D721Med (cell line): Measurements from ENCODE around the gene CBL.
A peak's percentile ranks its signal among the peaks of the same experiment; 100 is the strongest.
"Not testable (repeated sequence)": the region's sequence is repeated elsewhere in the genome, so short reads cannot be mapped to it uniquely, and the experiment has no call there.

Experiments used
- DNase-seq: peaks from one replicate; pipeline ENCODE4 v3.0.0; 2011; ENCODE audit warnings: low spot score; ENCODE audit not compliant: insufficient read length
- FAIRE-seq: peaks from 2 replicates; lab custom pipeline; 2011; peaks lifted over from hg19 to GRCh38; lab: Jason Lieb, UNC
- TF ChIP-seq, protein P1 (sequence below): IDR thresholded peaks from 2 replicates; pipeline ENCODE4 v1.5.1; 2012; ENCODE audit warnings: mild to moderate bottlenecking, control low read depth; ENCODE audit not compliant: insufficient read depth; ENCODE audit errors: missing control alignments

Gene CBL

DNA sequence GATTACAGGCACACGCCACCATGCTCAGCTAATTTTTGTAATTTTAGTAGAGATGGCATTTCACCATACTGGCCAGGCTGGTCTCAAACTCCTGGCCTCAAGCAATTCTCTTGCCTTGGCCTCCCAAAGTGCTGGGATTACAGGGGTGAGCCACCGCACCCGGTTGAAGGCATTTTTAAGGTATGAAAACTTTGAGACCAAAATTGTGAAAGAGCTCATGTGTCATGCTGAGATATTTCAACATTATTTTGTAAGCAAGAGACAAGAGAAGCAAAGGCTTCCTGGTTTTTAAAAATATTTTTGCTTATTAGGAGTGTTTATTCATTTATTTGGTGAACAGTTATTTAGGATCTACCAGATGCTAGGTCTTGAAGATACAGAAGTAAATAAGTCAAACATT, 14.0 kb upstream of the CBL start:
- TF ChIP-seq, protein P1, sequence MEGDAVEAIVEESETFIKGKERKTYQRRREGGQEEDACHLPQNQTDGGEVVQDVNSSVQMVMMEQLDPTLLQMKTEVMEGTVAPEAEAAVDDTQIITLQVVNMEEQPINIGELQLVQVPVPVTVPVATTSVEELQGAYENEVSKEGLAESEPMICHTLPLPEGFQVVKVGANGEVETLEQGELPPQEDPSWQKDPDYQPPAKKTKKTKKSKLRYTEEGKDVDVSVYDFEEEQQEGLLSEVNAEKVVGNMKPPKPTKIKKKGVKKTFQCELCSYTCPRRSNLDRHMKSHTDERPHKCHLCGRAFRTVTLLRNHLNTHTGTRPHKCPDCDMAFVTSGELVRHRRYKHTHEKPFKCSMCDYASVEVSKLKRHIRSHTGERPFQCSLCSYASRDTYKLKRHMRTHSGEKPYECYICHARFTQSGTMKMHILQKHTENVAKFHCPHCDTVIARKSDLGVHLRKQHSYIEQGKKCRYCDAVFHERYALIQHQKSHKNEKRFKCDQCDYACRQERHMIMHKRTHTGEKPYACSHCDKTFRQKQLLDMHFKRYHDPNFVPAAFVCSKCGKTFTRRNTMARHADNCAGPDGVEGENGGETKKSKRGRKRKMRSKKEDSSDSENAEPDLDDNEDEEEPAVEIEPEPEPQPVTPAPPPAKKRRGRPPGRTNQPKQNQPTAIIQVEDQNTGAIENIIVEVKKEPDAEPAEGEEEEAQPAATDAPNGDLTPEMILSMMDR: no peak
- FAIRE-seq (no peak), DNase-seq (peak; percentile 9)

DNA sequence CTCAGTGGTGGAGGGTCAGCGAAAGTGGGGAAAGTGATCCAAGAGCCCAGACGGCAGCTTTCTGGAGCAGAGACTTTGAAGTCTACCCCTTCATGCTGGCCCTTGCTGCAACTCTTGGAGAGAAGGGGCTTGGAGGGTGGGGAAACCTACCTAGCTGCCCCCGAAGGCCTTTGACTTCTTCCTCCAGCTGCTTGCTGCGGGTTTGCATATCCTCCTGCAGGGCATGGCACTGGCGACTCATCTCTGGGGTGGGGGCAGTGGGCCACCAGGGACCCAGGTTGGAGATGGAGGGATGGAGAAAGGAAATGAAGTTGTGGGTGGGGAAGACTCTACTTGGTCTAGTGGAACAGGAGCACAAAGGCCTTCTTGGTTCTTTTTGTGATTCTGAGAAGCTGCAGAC, 13.1 kb upstream of the CBL start:
- FAIRE-seq: no peak
- TF ChIP-seq, protein P1: no peak
- peak; percentile 13 for DNase-seq

DNA sequence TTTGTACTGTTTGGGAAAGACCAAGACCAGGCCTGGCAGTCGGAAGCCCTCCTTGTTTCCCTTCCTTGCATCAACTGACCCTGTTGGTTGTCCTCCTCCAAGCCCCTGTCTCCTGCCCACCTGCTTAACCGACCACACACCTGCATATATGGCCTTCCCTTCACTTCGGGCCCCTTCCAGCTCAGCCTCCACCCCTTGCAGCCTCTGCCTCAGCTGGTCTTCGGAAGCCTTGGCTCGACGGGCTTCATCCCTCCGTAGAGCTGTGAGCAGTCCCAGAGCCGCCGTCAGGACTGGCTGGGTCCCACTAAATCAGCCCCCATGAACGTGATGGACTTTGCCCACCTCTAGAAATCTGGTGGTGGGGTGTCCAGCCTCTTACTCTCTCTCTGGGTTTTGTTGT, 12.5 kb upstream of the CBL start:
- no peak for FAIRE-seq
- TF ChIP-seq, protein P1: no peak
- DNase-seq: peak; percentile 12

DNA sequence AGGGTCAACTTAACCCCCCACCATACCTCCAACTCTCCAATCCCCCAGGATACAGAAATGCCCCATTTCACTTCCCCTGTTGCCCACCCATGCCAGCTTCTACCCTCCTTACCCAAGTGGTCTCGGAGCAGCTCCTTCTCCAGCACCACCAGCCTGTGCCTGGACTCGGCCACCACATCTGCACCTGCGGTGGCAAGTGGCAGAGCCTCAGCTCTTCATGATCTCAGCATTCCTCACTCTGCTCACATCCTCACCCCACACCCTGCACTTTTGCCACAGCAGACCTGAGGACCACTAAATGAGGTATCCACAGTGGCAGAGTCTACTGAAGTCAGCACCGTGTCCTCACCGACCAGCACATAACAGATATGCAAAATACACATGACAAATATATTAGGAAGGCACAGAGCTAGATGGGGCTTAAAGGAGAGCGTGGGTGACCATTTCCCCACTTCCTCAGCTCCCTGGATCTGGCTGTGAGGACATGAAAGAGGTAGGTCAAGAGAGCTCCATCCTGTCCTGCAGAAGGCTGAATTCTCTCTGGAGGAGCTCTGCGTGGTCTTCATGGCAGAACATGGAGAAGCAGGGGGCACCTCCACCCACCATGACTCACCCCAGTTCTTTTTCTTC, 11.2 kb upstream of the CBL start:
- no peak for FAIRE-seq
- TF ChIP-seq, protein P1: no peak
- peak; percentile 7 for DNase-seq

GRCh38 chr11:119195680-119196079, 10.5 kb upstream of the CBL start:
- DNase-seq (no peak), FAIRE-seq (no peak)
- TF ChIP-seq, protein P1: no peak

- FAIRE-seq (peak; percentile 35), DNase-seq (peak; percentile 81)
- TF ChIP-seq, protein P1: peak; percentile 89
Observed at GRCh38 chr11:119196833-119197483, 9.2 kb upstream of the CBL start.

DNA sequence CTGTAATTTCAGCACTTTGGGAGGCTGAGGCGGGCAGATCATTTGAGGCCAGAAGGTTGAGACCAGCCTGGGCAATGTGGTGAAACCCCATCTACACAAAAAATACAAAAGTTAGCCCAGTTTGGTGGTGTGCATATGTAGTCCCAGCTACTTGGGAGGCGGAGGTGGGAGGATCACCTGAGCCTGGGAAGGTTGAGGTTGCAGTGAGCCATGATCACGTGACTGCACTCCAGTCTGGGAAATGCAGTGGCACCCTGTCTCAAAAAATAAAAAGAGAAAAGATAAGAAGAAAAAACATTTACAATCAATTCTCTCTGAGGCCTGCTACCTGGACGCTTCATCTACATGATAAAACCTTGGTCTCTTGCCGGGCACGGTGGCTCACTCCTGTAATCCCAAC, 7.2 kb upstream of the CBL start:
- FAIRE-seq (no peak), DNase-seq (no peak)
- TF ChIP-seq, protein P1: no peak

GRCh38 chr11:119201236-119201635, 4.9 kb upstream of the CBL start:
- DNase-seq, FAIRE-seq: not testable (repeated sequence)
